NB4 (cell line): ENCODE data around the gene CFAP46.
"Not testable (repeated sequence)": the region's sequence is repeated elsewhere in the genome, so short reads cannot be mapped to it uniquely, and the experiment has no call there.

ENCODE experiments used
- DNase-seq: peaks from one replicate; pipeline ENCODE4 v3.0.0; 2010; ENCODE audit warnings: low read depth
- H3K4me3 ChIP-seq: one replicate; pipeline ENCODE4 v1.5.1; 2011; ENCODE audit warnings: mild to moderate bottlenecking, low read depth, low read length, moderate library complexity
- CTCF ChIP-seq: IDR thresholded peaks from one replicate; pipeline ENCODE4 v1.5.1; 2012; ENCODE audit warnings: low read depth, low read length
- MAX ChIP-seq: IDR thresholded peaks from 2 replicates; pipeline ENCODE4 v1.6.1; 2011; ENCODE audit warnings: low read depth, low read length
- MYC ChIP-seq: IDR thresholded peaks from 2 replicates; pipeline ENCODE4 v1.6.1; 2011; ENCODE audit warnings: low read depth, low read length
- POLR2A ChIP-seq: IDR thresholded peaks from 2 replicates; pipeline ENCODE4 v1.6.1; 2011; ENCODE audit warnings: mild to moderate bottlenecking; ENCODE audit not compliant: insufficient read length; ENCODE audit errors: extremely low read depth

Gene CFAP46

GRCh38 chr10:132898391-132899053, 43.8 kb downstream of the CFAP46 start:
- no peak for DNase-seq

GRCh38 chr10:132897516-132898381, 44.6 kb downstream of the CFAP46 start:
- no peak for DNase-seq
- TF ChIP-seq CTCF: no peak
- no peak for TF ChIP-seq MAX

More at GRCh38 chr10:132898391-132899053, 43.8 kb downstream of the CFAP46 start:
- H3K4me3 ChIP-seq: no peak overlapping the region
- TF ChIP-seq MYC (no peak), CTCF (no peak), MAX (no peak), POLR2A (no peak)

GRCh38 chr10:132893786-132894185, 48.6 kb downstream of the CFAP46 start:
- H3K4me3 ChIP-seq: not testable (repeated sequence)
- peak; percentile 43 for TF ChIP-seq CTCF
- peak; percentile 57 for DNase-seq

More at GRCh38 chr10:132897516-132898381, 44.6 kb downstream of the CFAP46 start:
- no peak overlapping the region for H3K4me3 ChIP-seq

GRCh38 chr10:132893090-132893489, 49.3 kb downstream of the CFAP46 start:
- no peak for TF ChIP-seq MYC
- no peak for TF ChIP-seq MAX
- TF ChIP-seq CTCF: no peak
- TF ChIP-seq POLR2A: no peak
- no peak overlapping the region for H3K4me3 ChIP-seq
- DNase-seq: no peak

- TF ChIP-seq POLR2A: no peak
- TF ChIP-seq CTCF: no peak
- TF ChIP-seq MAX: no peak
- no peak for TF ChIP-seq MYC
- no peak for DNase-seq
- no peak overlapping the region for H3K4me3 ChIP-seq
Measured at GRCh38 chr10:132892004-132892403, 50.4 kb downstream of the CFAP46 start.
